Neural cell (in vitro differentiated cells): ENCODE measurements around the gene SOX5. TPM values are rescaled to one million over a fixed set of nuclear protein-coding genes. Genes with fewer than 3 reads are reported as not detected.
"Not testable (repeated sequence)": the region's sequence is repeated elsewhere in the genome, so short reads cannot be mapped to it uniquely, and the experiment has no call there.

ENCODE experiments used
- H2AFZ ChIP-seq: fragments of 200-600, 300-800 bp; sonication (generic), shearing (Covaris generic); 2 replicates; pipeline ENCODE4 v1.6.0; 2014; ENCODE audit warnings: low read depth, mild to moderate bottlenecking, antibody characterized with exemption, low read length, moderate library complexity
- H3F3A ChIP-seq: fragments of 200-600 bp; shearing (Covaris generic); 2 replicates; pipeline ENCODE4 v1.6.1; 2016; ENCODE audit warnings: mild to moderate bottlenecking, moderate library complexity, mixed read lengths, antibody characterized with exemption, low read length; ENCODE audit not compliant: insufficient read depth, poor library complexity, severe bottlenecking
- H3K27ac ChIP-seq: fragments of 200-600, 300-800 bp; sonication (generic), shearing (Covaris generic); 2 replicates; pipeline ENCODE4 v1.5.1; 2014; ENCODE audit warnings: mild to moderate bottlenecking, low read length, moderate library complexity
- H3K27me3 ChIP-seq: fragments of 300-800, 200-600 bp; sonication (generic), shearing (Covaris generic); 2 replicates; pipeline ENCODE4 v1.6.0; 2014; ENCODE audit warnings: mild to moderate bottlenecking, low read depth, low read length, moderate library complexity; ENCODE audit not compliant: insufficient read depth
- H3K36me3 ChIP-seq: fragments of 300-800, 200-600 bp; sonication (generic), shearing (Covaris generic); 2 replicates; pipeline ENCODE4 v1.5.1; 2014; ENCODE audit warnings: mild to moderate bottlenecking, antibody characterized with exemption, low read length, moderate library complexity; ENCODE audit not compliant: insufficient read depth
- H3K4me2 ChIP-seq: fragments of 300-800, 200-600 bp; sonication (generic), shearing (Covaris generic); 2 replicates; pipeline ENCODE4 v1.6.0; 2014; ENCODE audit warnings: mild to moderate bottlenecking, low read length
- H3K4me3 ChIP-seq: fragments of 300-800, 200-600 bp; sonication (generic), shearing (Covaris generic); 2 replicates; pipeline ENCODE4 v1.5.1; 2014; ENCODE audit warnings: mild to moderate bottlenecking, low read length, moderate library complexity
- H3K79me2 ChIP-seq: fragments of 200-600 bp; shearing (Covaris generic); replicated peaks from 2 replicates; pipeline ENCODE4 v1.6.0; 2014; ENCODE audit warnings: mild to moderate bottlenecking, low read length, moderate library complexity; ENCODE audit not compliant: insufficient read depth
- H3K9ac ChIP-seq: fragments of 300-800, 200-600 bp; sonication (generic), shearing (Covaris generic); 2 replicates; pipeline ENCODE4 v1.6.1; 2016; ENCODE audit warnings: mild to moderate bottlenecking, low read length, mixed read lengths
- H3K9me2 ChIP-seq: fragments of 200-600 bp; shearing (Covaris generic); 2 replicates; pipeline ENCODE4 v1.6.1; 2016; ENCODE audit warnings: mild to moderate bottlenecking, low read length, mixed read lengths; ENCODE audit not compliant: insufficient read depth
- H3K9me3 ChIP-seq: fragments of 200-600, 300-800 bp; sonication (generic), shearing (Covaris generic); 2 replicates; pipeline ENCODE4 v1.6.1; 2016; ENCODE audit warnings: mild to moderate bottlenecking, mixed run types, low read length, moderate library complexity, mixed read lengths
- H4K20me1 ChIP-seq: fragments of 200-600 bp; shearing (Covaris generic); 2 replicates; pipeline ENCODE4 v1.6.1; 2016; ENCODE audit warnings: mild to moderate bottlenecking, mixed run types; ENCODE audit not compliant: insufficient read depth
- EP300 ChIP-seq: fragments of 450-650 bp; conservative IDR thresholded peaks from 2 replicates; pipeline ENCODE4 v1.6.1; 2014; ENCODE audit warnings: antibody characterized with exemption, mild to moderate bottlenecking, moderate library complexity; ENCODE audit not compliant: poor library complexity, severe bottlenecking
- EZH2 ChIP-seq: fragments of 200-600, 300-800 bp; shearing (Covaris generic), sonication (generic); IDR thresholded peaks from 2 replicates; pipeline ENCODE4 v1.6.1; 2014; ENCODE audit warnings: antibody characterized with exemption, low read length, borderline replicate concordance, mild to moderate bottlenecking; ENCODE audit not compliant: insufficient read depth, poor library complexity, severe bottlenecking
- MXI1 ChIP-seq: fragments of 450-650 bp; conservative IDR thresholded peaks from 2 replicates; pipeline ENCODE4 v1.6.1; 2014; ENCODE audit warnings: antibody characterized with exemption, mild to moderate bottlenecking; ENCODE audit not compliant: poor library complexity, severe bottlenecking
- POLR2AphosphoS5 ChIP-seq: IDR thresholded peaks from 2 replicates; pipeline ENCODE4 v1.6.1; 2012
- RAD21 ChIP-seq: fragments of 450-650 bp; conservative IDR thresholded peaks from 2 replicates; pipeline ENCODE4 v1.6.1; 2014; ENCODE audit warnings: antibody characterized with exemption, mild to moderate bottlenecking, moderate library complexity
- SMC3 ChIP-seq: fragments of 450-650 bp; conservative IDR thresholded peaks from 2 replicates; pipeline ENCODE4 v1.6.1; 2014; ENCODE audit warnings: antibody characterized with exemption, mild to moderate bottlenecking, moderate library complexity; ENCODE audit not compliant: poor library complexity
- TAF1 ChIP-seq: IDR thresholded peaks from 2 replicates; pipeline ENCODE4 v1.6.1; 2012; ENCODE audit warnings: low read depth
- polyA plus RNA-seq: library from polyadenylated mRNA; depleted of rRNA; stranded (reverse); fragments of >200 nt; gene quantifications from 2 replicates; pipeline ENCODE4 v1.2.3, GENCODE V29; 2014
- TF ChIP-seq, protein P1 (sequence below): IDR thresholded peaks from 2 replicates; pipeline ENCODE4 v1.6.1; 2012; ENCODE audit warnings: borderline replicate concordance
- TF ChIP-seq, protein P2 (sequence below): fragments of 450-650 bp; IDR thresholded peaks from 2 replicates; pipeline ENCODE4 v1.5.1; 2014; ENCODE audit warnings: antibody characterized with exemption, mild to moderate bottlenecking, moderate library complexity; ENCODE audit not compliant: poor library complexity, severe bottlenecking

Gene SOX5
- polyA plus RNA-seq, 1 donor from 2014 or later = 1.8 TPM

DNA sequence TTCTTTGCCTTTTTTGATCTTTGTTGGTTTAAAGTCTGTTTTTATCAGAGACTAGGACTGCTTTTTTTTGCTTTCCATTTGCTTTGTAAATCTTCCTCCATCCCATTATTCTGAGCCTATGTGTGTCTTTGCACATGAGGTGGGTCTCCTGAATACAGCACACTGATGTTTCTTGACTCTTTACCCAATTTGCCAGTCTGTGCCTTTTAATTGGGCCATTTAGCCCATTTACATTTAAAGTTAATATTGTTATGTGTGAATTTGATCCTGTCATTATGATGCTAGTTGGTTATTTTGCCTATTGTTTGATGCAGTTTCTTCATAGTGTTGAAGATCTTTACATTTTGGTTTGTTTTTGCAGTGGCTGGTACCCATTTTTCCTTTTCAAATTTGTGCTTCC is 126.6 kb downstream of the SOX5 start:
- H2AFZ ChIP-seq, H4K20me1 ChIP-seq, H3K4me3 ChIP-seq, H3K36me3 ChIP-seq, H3K9me3 ChIP-seq, H3K4me2 ChIP-seq, H3K9me2 ChIP-seq, H3K27me3 ChIP-seq, H3K79me2 ChIP-seq, H3K27ac ChIP-seq, H3K9ac ChIP-seq, H3F3A ChIP-seq: not testable (repeated sequence)

DNA sequence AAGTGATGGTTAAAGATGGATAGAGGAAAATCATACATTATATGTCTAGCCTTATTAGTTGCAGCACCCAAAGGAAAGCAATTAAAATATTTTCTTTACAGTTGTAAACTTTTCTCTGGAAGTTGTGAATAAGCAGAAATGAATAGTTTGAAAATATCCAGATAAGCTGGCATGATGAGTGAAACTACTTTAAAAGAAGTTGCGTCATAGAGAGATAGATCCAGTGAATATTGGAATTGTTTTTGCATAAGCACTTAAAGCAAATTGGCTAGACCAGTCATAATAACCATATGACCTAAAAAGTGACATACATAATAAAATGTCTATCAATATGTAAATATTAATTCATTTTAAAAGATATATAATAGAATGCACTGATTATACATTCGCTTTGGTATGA is 132.1 kb downstream of the SOX5 start:
- no peak for TF ChIP-seq TAF1
- no peak for TF ChIP-seq SMC3
- TF ChIP-seq, protein P1, sequence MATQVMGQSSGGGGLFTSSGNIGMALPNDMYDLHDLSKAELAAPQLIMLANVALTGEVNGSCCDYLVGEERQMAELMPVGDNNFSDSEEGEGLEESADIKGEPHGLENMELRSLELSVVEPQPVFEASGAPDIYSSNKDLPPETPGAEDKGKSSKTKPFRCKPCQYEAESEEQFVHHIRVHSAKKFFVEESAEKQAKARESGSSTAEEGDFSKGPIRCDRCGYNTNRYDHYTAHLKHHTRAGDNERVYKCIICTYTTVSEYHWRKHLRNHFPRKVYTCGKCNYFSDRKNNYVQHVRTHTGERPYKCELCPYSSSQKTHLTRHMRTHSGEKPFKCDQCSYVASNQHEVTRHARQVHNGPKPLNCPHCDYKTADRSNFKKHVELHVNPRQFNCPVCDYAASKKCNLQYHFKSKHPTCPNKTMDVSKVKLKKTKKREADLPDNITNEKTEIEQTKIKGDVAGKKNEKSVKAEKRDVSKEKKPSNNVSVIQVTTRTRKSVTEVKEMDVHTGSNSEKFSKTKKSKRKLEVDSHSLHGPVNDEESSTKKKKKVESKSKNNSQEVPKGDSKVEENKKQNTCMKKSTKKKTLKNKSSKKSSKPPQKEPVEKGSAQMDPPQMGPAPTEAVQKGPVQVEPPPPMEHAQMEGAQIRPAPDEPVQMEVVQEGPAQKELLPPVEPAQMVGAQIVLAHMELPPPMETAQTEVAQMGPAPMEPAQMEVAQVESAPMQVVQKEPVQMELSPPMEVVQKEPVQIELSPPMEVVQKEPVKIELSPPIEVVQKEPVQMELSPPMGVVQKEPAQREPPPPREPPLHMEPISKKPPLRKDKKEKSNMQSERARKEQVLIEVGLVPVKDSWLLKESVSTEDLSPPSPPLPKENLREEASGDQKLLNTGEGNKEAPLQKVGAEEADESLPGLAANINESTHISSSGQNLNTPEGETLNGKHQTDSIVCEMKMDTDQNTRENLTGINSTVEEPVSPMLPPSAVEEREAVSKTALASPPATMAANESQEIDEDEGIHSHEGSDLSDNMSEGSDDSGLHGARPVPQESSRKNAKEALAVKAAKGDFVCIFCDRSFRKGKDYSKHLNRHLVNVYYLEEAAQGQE = no peak
- TF ChIP-seq MXI1 = no peak
- TF ChIP-seq EZH2 = no peak
- TF ChIP-seq POLR2AphosphoS5 = no peak
- no peak for TF ChIP-seq EP300
- no peak for TF ChIP-seq RAD21
- TF ChIP-seq, protein P2, sequence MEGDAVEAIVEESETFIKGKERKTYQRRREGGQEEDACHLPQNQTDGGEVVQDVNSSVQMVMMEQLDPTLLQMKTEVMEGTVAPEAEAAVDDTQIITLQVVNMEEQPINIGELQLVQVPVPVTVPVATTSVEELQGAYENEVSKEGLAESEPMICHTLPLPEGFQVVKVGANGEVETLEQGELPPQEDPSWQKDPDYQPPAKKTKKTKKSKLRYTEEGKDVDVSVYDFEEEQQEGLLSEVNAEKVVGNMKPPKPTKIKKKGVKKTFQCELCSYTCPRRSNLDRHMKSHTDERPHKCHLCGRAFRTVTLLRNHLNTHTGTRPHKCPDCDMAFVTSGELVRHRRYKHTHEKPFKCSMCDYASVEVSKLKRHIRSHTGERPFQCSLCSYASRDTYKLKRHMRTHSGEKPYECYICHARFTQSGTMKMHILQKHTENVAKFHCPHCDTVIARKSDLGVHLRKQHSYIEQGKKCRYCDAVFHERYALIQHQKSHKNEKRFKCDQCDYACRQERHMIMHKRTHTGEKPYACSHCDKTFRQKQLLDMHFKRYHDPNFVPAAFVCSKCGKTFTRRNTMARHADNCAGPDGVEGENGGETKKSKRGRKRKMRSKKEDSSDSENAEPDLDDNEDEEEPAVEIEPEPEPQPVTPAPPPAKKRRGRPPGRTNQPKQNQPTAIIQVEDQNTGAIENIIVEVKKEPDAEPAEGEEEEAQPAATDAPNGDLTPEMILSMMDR = no peak
- Histone ChIP-seq H3K4me2 (no peak overlapping the region), H4K20me1 (no peaks in the 10 kb centered on the region), H3K27ac (no peak overlapping the region), H3K9me2 (no peaks in the 10 kb centered on the region), H3K4me3 (no peak overlapping the region), H2AFZ (no peak overlapping the region), H3F3A (no peaks in the 10 kb centered on the region), H3K9me3 (no peaks in the 10 kb centered on the region), H3K36me3 (no peaks in the 10 kb centered on the region), H3K79me2 (no peaks in the 10 kb centered on the region), H3K9ac (no peak overlapping the region), H3K27me3 (no peaks in the 10 kb centered on the region)

GRCh38 chr12:23816394-23816851 is 133.0 kb downstream of the SOX5 start:
- no peaks in the 10 kb centered on the region for H4K20me1 ChIP-seq
- H3K36me3 ChIP-seq = no peaks in the 10 kb centered on the region
- H3F3A ChIP-seq = no peaks in the 10 kb centered on the region
- no peak overlapping the region for H2AFZ ChIP-seq
- no peak overlapping the region for H3K9ac ChIP-seq
- no peaks in the 10 kb centered on the region for H3K9me2 ChIP-seq
- H3K79me2 ChIP-seq = no peaks in the 10 kb centered on the region
- H3K9me3 ChIP-seq = no peaks in the 10 kb centered on the region
- no peak overlapping the region for H3K4me2 ChIP-seq
- H3K27ac ChIP-seq = no peak overlapping the region
- H3K27me3 ChIP-seq = no peaks in the 10 kb centered on the region
- TF ChIP-seq EP300 (no peak), RAD21 (no peak), EZH2 (no peak), POLR2AphosphoS5 (no peak), MXI1 (no peak), TAF1 (no peak), SMC3 (no peak)
- TF ChIP-seq, protein P2 = no peak
- TF ChIP-seq, protein P1 = no peak
- no peak overlapping the region for H3K4me3 ChIP-seq
